Stimulated activated CD8-positive, alpha-beta memory T cell treated with anti-CD3 and anti-CD28 coated beads, Interleukin-4, amount 100 ng/mL, for 48 hours (primary cell): ENCODE data around the gene CLIC6.

Source experiments
- DNase-seq: peaks from one replicate; pipeline ENCODE4 v3.0.0-alpha.2; 2020

Gene CLIC6

DNA sequence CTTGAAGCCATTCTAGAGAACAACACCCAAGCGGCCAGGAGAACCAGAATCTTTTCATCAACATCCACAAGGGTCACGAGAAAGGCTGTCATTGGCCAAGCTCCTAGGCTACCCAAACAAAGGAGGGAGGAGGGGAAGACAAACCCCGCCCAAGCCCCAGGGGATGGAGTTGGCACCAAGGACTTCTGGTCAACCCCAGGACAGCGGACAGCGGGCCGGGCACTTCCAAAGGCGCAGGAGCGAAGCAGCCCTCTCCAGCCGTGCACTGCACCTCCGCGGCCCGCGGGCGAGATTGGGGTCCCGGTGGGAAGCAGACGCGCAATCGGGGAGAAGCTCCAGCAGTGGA lies at the start of gene CLIC6:
TSS of gene CLIC6 (plus strand) at position 192 of the 346 bp plus-strand sequence. CDS start 395 bp downstream, outside the sequence.
- no peak for DNase-seq

DNA sequence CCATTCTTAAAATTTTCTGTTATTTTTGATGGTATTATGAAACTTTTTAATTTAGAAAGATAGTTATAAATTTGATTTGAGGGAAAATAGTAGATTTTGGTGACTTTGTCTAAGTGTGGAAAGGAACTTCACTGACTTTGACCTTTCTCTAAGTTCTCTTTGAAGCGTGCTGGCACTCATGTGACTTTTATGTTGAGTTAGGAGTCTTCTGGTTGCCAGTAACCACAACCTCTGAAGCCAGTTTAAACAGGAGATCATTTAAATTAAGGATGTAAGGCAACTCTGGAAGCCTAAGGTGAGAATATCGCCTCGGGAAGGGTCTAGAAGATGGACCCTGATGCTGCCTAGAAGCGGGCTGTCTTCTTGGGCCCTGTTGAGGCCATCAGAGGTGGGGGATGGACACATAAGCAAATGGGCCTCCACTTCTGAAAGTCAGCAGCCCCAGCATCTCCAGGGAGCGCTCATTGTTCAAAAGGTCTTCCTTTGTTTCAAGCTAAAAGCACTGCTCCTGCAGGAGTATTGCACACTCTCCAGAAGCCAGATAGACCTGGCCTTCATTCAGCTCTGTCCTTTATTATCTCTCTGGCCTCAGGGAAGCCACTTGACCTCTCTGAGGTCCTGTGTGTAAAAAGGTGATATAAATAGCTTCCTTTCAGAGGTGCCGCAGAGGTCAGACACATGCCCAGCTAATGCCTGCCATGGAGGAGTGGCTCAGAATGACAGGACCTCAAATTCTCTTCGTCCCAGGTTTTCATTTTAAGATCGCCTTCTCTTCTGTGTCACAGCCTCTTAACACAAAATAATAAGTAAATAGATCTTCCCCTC lies 48.7 kb upstream of the CLIC6 start:
- DNase-seq: no peak

DNA sequence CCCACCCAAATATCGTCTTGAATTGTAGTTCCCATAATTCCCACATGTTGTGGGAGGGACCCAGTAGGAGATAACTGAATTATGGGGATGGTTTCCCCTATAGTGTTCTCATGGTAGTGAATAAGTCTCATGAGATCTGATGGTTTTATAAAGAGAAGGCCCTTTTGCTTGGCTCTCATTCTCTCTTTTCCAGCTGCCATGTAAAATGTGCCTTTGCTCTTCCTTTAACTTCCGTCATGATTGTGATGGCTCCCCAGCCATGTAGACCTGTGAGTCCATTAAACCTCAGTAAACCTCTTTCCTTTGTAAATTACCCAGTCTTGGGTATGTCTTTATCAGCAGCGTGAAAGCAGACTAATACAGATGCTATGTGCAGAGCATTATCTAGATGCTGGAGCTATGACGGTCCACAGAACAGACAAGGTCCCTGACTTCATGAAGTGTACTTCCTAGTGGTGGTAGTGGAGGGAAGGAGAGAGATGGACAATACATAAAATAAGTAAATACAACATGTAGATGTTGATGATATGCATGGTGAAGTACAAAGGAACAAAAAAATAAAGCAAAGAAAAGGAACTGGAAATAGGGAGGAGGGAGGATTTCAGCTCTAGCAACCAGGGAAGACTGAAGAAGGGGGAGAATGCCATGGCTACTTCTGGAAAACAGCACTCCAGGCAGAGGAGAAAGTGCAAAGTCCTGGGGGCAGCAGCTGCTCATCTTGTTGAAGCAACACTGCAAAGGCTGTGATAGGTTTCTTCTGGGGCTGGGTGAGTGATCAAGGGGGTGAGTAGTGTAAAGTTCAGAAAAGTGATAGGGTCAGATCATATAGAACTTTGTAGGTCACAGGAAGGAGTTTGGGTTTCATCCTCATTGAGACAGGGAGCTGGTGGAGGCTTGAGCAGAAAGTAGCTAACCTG lies 47.1 kb upstream of the CLIC6 start:
- DNase-seq: no peak

GRCh38 chr21:34623516-34623915 lies 45.3 kb upstream of the CLIC6 start:
- DNase-seq: no peak

GRCh38 chr21:34625030-34625593 lies 43.7 kb upstream of the CLIC6 start:
- no peak for DNase-seq

DNA sequence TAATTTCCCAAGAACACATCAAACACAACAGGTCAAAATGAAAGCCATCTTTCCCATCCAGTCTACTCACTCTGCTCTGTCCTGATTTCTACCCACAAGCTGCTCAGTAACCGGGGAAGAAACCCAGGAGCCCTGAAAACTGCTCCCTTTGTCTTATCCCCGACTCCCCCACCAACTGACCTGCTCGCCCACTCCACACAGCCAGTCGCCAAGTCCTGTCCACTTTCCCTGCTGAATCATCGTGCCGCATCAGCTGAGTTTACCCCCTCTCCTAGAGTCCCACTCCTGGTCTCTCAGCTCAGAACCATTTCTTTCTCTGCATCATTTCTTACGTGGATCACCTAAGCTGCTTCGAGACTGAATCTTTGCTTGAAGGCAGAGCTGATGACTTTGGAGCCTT lies 42.7 kb upstream of the CLIC6 start:
- DNase-seq: no peak

DNA sequence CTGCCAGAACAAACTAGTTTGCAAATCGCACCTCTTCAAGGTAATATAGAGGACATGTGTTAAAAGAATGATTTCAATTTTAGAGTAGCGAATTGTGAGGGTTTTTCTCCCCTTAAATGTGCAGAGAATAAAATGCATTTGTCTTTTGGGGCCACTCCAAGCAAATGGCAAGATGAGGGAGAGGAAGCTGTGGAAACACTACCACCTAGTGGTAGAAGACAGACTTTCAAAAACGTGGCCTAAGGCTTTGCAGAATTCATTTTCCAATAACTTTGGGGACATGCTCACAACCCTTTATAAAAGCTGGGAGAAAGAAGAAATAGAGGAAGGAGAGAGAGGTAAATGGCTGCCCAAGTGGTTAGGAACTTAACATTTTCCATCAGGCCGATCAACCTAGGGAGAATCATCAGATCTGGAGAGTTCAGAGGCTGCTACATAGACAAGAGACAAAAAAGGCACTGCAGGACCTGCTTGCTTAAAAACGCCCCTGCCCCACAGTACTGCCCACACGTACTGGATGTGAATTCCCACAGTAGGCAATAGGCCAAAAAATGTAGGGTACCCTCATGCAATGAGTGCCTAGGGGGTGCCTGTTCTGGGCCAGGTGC lies 38.2 kb upstream of the CLIC6 start:
- no peak for DNase-seq

DNA sequence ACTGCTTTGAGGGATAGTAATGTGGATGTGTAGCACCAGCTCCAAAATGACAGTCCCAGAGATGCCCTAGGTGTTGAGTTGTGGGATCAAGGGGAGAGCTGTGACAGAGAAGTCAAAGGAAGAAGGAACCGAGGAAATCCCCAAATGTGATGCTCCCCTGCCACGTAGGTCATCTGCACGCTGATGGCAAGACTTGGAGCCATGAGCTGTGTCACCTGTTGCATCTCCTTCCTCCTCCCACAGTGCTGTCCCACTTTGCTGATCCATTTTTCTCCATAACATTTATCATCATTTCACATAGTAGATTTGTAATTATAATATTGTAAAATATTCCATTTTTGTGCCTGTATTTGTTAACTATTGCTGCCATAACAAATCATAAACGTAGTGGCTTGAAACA lies 36.3 kb upstream of the CLIC6 start:
- no peak for DNase-seq

DNA sequence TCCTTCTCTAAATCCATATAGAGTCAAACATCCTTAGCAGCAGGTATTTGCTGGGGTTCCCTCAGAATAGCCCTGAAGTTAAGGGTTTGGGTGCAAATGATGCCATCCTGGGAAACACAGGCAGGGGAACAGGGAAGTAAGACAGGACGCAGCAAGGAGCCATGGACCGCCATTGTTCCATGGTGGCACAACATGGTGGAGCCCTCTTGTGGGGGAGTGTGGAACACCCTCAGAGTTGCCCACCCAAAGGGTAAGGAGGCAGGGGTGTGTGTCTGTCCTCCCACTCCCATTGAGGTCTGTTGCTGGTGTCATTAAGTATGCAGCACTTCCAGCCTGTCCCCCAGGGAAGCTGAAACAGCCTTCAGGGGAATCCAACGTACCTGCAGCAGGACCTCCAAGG lies 33.5 kb upstream of the CLIC6 start:
- peak; percentile 61 for DNase-seq

DNA sequence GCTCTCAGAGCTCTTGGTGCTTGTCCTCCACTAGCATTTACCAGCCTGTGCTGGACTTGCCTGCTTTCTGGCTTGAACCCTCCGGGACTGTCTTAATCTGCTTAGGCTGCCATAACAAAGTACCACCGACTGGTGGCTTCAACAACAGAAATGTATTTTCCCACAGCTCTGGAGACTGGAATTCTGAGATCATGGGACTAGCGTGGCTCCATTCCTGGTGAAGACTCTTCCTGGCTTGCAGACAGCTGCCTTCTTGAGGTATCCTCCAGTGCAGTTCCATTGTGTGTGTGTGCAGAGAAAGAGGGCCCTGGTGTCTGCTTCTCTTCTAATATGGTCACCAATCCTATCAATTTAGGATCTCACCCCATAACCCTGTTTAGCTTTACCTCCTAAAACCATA lies 31.8 kb upstream of the CLIC6 start:
- DNase-seq: no peak

GRCh38 chr21:34639250-34639649 lies 29.5 kb upstream of the CLIC6 start:
- DNase-seq: no peak

GRCh38 chr21:34639882-34640788 lies 28.7 kb upstream of the CLIC6 start:
- DNase-seq: peak; percentile 48

DNA sequence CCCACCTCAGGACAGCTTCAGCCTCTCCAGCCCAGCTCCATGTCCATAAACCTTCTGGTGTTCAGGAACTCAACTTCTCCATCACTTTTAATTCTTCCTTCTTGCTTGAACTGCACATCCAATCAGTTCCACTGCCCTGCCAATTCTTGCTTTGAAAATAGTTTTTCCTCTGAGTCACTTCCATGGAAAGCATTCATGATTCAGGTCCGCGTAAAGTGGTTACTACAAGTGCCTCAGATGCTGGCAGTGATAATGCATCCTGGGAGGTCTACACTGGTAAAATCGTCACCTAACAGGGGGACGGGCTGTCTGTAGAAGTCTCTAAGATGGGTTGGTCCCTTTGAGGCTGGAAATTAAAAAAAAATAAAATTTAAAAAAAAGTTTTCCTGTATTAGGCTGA lies 27.9 kb upstream of the CLIC6 start:
- DNase-seq: peak; percentile 40

- DNase-seq: no peak
Measured at GRCh38 chr21:34642211-34643075, 26.4 kb upstream of the CLIC6 start.

DNA sequence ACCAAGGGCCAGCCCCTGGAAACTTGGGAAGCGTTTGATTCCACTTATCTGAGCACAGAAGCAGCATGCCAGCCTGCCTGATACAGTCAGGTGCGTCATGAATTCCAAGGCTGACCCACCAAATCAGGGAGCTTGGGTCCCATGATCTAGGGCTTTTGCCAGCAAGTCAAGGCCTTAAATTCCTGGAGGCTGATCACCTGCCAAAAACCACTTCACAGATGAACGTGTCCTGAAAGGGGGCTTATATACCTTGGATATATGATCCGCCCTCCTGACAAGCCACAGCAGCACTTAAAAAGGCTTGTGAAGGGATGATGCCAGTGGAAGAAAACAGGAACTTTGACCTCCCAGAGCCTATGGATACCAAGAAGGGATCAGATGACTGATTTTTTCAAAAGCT lies 24.0 kb upstream of the CLIC6 start:
- DNase-seq: no peak

- no peak for DNase-seq
Measured at GRCh38 chr21:34647555-34647954, 21.2 kb upstream of the CLIC6 start.

DNA sequence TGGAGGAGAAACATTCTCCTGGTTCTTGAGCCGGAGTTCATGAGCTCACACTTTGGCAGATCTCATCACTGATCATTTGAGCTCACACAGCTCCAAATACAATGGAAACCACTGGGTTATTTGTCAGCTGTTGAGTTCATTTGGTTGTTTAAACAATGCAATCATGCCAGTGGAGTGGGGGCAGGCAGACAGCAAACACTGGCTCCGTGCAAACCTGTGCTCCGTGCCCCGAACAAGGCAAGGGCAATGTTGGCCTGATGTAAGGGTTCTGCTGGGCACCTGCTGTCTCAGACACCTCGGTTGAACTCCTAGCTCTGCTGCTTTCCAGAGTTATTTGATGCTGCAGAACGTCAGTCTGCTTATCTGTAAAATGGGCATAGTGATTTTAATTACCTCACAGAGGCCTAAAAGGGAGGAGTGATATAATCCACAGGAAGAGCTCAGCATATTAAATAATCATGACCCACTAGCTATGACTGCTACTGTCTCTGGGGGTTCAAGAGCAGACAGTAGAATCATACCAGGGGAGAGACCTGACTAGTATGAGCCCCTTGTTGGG lies 20.0 kb upstream of the CLIC6 start:
- no peak for DNase-seq

DNA sequence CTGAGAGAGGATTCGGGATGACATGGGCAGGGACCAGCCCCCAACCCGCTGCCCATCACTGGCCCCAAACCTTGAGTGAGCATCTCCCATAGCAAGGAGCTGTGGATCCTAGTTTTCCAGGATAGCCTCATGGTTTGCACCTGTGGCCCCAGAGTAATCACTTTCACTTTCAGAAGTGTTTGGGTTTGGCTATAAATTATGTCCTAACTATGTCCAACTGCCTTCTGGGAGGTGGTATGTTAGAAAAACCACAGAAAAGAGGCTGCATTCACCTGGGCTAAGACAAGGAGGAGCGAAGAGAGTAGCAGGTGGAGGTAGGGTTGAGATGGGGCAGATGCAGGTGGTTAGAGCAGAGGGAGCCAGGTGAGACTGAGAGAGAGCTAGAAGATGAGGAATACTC lies 19.4 kb upstream of the CLIC6 start:
- no peak for DNase-seq

DNA sequence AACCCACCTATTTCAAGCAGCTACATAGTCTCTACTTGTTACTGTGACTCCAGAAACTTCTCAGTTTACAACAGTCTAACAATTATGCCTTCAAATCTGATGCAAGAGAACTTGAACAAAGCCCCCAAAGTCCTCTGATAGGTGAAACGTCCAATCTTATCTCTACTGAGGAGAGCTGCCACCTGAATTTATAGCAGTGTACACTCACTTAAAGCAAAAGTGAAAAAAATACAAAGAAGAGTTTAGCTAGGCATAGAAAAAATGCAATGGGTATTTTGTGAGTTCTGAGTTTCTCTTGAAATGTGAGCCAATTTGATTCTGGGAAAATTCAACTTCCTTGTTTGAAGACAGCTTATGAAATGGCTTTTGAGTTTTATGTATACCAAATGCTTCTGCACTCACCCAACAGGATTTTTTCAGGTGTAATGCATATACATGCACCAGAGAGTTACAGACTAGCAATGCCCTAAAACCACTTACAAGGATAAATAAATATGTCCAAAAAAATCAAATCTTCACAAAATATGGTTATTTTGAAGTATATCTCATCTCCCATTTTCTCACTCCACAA lies 17.8 kb upstream of the CLIC6 start:
- DNase-seq: no peak

GRCh38 chr21:34651642-34652041 lies 17.2 kb upstream of the CLIC6 start:
- DNase-seq: no peak

DNA sequence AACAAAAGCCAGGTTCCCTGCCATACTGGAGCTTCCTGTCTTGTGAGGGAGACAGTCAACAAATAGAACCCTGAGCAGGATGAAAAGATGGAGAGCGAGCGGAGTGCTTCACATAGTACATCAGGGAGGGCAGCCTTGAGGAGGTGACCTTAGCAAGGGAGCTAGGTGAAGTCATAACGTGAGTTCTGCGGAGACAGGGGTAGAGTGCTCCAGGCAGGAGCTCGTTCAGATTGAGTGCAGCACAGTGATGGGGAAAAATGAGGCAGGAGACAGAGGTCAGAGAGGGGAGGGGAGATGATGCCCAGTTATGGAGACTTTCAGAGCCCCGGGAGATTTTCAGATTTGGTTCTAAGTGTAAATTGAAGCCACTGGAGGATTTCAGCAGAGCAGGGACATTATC lies 15.3 kb upstream of the CLIC6 start:
- no peak for DNase-seq
